HG03064 (cell line): ENCODE results near the gene KNSTRN.
A peak's percentile ranks its signal among the peaks of the same experiment; 100 is the strongest.

Source experiments
- ATAC-seq: cut with Tn5 transposase; IDR thresholded peaks from one replicate; pipeline ENCODE4 v1.9.1; 2021; ENCODE audit warnings: low read depth; ENCODE audit not compliant: unreplicated experiment

KNSTRN gene

GRCh38 chr15:40382580-40383456 is at the start of gene KNSTRN:
Gene KNSTRN (plus strand): TSS chr15:40382721. CDS start chr15:40382836, 115 bp downstream.
- ATAC-seq, result peak; percentile 93

- no peak for ATAC-seq
Observed at GRCh38 chr15:40333922-40334492, 48.5 kb upstream of the KNSTRN start.

GRCh38 chr15:40334541-40334940 is 48.0 kb upstream of the KNSTRN start:
- no peak for ATAC-seq

GRCh38 chr15:40334941-40335795 is 47.4 kb upstream of the KNSTRN start:
- ATAC-seq, result no peak

- no peak for ATAC-seq
Observed at GRCh38 chr15:40335938-40336743, 46.4 kb upstream of the KNSTRN start.

GRCh38 chr15:40336744-40337122 is 45.8 kb upstream of the KNSTRN start:
- ATAC-seq, result no peak

- ATAC-seq, result no peak
Observed at GRCh38 chr15:40337597-40337996, 44.9 kb upstream of the KNSTRN start.

- no peak for ATAC-seq
Observed at GRCh38 chr15:40338041-40338657, 44.4 kb upstream of the KNSTRN start.

- ATAC-seq, result no peak
Observed at GRCh38 chr15:40338921-40339620, 43.5 kb upstream of the KNSTRN start.

- ATAC-seq, result no peak
Observed at GRCh38 chr15:40339621-40339945, 42.9 kb upstream of the KNSTRN start.

- no peak for ATAC-seq
Observed at GRCh38 chr15:40340038-40340739, 42.3 kb upstream of the KNSTRN start.

- ATAC-seq, result no peak
Observed at GRCh38 chr15:40340740-40341400, 41.7 kb upstream of the KNSTRN start, which contains the start of gene CCDC9B. Gene CCDC9B (minus strand): TSS chr15:40340939. CDS start chr15:40340819, 120 bp downstream.

GRCh38 chr15:40342416-40343320 is 39.9 kb upstream of the KNSTRN start:
- no peak for ATAC-seq

GRCh38 chr15:40343512-40343911 is 39.0 kb upstream of the KNSTRN start:
- ATAC-seq, result no peak

GRCh38 chr15:40344217-40344616 is 38.3 kb upstream of the KNSTRN start:
- no peak for ATAC-seq

GRCh38 chr15:40344631-40345120 is 37.8 kb upstream of the KNSTRN start:
- no peak for ATAC-seq
